ENCODE measurements around the gene LRRC36.

Gene LRRC36

DNA sequence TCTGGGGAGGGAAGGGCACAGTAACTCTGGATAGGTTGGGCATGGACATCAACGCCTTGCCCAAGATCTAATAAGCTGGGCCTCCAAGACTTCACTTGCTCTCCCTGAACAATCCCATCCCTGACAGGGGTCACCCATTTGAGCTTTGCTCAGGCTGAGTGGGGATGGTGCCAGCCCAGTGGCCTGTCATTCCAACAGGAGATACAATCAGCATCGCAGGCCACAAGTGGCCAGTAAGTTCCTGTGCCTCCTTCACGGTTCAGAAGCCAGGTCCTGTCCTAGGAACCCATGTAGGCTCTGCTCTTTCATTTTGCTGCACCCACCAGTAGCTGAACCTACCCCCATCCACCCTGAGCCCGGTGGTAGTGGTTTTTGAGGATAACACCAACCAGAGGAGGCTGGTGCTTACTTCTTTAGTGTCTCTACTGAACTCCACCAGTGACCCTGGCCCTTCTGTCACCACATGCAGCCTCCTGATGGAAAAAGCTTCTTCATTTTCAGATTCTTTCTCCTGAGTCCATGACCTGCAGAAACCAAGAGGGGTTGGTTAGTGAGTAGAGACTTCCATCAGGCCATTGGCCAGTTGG lies 32.4 kb upstream of the LRRC36 start:
- DNase-seq, result no peak

DNA sequence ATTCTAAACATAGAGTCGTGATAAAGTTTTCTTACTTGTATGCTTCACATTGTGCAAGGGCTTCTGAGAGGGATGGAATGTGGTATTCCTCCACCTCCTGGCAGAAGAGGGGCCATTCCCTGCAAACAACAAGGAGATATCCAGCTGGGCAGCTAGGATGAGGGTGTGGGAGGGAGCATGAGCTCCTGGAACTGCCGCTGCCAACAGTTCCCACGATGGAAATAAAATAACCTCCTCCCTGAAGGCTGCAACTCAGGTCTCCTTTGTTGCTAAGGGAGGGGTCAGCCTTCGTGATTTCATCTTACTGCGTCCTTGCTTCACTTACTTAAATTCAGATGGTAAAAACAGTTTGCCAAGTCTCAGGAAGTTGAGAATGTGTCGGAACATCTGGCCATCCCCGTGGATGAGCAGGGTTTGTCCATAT lies 31.7 kb upstream of the LRRC36 start:
- DNase-seq, result no peak

DNA sequence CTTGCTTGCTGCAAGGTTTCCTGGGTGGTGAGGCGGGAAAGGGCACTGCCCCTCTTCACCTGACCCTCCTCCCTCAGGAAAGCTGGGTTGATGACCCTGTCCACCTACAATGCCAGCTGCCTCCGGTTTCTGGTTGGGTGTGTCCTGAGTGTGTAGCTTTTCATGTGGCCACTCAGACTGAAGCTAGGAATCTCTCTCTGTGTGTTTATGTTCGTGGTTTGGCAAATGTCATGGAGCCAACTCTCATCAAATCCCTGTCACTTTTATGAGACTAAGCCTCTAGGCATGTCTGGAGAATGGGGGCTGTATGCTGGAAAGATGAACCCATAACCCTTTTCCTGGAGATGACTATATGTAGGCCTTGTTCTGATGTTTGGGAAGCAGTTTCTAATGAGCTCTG lies 30.2 kb upstream of the LRRC36 start:
- DNase-seq, result no peak

DNA sequence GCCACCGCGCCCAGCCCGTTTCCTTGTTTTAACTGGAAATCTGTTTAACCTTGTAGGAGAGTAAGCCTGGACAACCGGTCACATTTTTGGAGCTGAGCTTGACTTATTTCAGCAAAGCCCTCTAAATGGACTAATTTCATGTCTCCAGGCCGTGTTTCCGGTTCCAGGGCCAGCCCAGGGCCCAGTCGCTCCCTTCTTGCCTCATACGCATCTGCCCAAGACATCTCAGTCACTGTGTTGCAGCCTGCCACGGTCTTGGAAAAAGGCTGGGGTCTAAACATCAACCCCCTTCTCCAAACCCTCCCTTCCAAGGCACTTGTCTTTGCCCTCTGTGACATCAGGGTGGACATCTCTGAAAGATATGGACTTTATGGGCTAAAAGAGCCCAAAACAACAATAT lies 28.3 kb upstream of the LRRC36 start:
- no peak for DNase-seq

DNA sequence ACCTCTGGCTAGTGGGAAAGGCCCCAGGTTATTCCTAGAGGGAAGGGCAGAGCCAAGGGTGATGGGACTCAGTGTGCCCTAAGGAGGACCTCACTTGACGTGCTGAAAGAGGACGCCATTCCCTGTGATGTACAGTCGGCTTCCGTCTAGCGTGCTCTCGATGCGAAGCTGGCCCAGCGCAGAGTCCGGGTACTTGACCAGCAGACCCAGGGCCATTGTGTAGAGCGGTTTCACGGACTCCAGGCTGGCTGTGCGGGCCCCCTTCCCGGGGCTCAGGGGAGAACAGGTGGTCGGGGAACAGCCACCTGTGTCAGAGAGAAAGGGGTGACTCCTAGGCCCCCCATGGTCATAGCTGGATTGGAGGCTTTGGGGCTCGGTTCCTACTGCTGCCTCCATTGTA lies 27.3 kb upstream of the LRRC36 start:
- no peak for DNase-seq

DNA sequence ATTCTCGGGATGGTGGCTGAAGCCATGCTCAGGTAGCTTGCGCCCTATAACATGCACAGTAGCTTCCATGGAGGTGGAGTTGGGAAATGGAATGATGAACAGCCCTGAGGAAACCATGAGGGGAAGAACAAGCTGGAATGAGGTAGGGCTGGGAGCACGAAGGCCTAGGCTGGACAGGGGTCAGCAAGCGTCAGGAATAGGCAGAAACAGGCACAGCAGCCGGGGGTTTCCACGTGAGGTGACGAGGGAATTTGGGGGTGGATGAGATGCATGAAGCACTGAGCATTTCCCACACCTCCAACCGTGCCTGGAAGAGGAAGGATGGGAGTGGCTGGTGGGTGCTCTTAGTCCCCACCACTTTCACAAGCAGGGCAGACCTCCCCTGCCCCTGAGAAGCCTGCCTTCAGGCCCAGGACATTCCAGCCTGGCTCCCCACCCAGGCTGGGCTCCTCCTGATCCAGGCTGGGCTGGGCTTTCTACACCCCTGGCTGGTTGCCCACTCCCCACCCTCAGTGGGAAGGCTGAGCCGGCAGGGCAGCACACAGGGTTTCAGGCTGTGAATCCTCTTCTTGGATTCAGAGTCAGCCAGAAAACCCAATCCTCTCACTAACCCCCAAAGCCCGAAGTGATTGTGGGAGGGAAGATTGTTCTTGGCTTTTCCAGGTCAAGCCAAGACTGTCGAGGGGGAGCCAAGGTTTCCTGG lies 25.4 kb upstream of the LRRC36 start:
- no peak for DNase-seq

DNA sequence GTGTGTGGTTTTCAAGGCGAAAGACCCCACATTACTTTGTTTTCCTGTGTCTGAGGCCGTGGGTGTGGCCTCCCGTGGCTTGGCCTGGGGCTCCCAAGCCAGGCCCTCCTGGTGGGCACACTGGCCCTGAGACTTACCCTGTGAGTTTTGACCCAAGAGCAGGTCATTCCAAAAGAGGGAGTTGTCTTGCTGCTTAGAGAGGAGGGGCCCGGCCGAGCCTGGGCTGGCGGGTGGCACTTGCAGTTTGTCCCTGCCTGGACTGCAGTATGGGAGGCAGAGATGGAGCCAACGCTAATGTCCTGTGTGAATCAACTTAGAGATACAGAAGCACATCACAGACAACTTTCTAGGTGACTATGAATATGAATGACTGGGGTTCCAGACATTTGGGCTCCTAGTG lies 24.5 kb upstream of the LRRC36 start:
- no peak for DNase-seq

DNA sequence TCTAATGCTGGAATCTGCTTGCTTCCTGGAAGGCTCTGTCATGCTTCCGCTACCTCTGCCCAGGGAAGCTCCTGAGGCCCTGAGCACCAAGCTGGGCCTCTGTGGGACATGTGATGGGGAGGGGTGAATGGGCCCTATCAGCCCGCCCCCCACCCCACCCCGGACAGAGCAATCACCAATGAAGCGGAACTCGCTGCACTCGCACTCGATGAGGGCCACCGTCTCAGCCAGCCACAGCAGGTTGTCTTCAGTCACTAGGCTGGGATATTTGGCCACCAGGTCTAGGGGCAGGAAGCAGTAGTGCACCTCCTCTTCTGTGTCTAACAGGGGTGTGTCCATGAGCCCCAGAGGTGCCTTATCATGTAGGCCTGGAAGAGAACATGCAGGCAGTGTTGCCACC lies 23.6 kb upstream of the LRRC36 start:
- no peak for DNase-seq

DNA sequence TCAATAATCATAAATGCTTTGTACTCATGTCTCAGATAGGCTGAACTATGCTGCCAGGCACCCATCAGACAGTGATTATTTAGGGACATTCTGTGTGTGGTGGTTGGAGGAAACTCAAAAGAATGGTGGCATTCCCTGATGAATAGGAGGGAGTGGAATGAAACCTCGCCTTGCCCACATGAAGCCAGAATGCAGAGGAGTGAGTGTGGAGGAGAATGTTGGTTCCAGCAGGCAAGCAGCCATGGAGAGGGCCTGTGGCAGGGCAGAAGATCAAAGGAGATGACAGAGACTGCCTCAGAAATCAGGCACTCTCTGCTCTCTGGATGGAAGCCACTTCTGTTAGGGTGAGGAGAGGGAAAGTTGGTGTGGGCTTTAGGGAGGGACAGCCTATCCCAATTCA lies 22.6 kb upstream of the LRRC36 start:
- no peak for DNase-seq

DNA sequence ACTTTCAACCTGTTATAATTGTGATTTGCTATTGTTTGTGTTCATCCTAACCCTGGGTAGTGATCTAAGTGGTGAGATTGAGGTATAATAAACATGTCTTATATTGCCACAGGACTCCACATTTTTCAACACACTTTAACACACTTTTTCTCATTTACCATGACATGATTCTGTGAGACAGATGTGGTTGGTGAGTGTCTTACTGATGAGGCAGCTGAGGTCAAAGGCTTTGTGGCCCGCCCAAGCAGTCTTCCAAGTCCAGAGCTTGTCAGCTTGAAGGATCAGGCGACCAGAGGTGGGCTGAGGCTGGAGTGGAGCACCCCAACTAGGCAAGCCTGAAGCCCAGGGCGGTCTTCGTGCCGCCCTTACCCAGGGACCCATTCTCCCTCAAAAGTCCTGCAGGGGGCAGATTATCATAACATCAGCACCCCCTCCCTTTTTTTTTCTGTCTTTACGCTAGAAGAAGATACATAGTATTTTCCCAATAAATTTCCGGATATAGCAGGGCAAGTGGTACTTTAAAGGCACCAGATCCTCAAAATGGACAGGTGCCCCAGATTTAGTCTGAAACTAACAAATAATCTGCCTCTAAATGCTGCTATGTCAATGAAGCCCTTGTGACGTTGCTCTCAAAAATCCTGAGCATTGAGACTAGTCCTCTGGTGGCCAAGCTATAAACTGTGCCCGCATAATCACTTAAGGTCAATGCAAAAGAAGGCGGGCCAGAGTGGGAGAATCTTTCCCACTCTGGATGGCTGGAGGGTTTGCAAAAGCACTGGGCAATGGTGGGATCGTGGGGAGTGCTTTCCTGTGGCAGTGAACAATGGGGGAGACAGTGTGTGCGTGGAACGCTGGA lies 21.2 kb upstream of the LRRC36 start:
- no peak for DNase-seq

DNA sequence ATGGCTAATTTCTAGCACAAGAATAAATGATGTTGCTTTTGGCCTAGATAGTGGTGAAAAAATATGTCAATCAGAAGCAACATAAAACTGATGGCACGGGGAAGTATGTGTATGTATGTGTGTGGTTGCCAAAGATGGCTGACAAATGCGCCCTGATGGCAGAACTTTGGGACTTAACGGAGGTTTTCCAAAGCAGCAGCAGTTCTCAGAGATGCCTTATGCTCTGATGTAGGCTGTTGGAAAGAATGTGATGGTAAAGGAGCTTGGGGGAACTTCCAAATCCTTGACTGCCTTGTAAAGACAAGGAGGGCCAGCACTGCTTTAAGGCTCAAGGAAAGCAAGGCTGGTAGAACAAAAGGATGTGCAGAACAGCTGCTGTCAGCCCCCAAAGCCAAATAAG lies 16.1 kb upstream of the LRRC36 start:
- DNase-seq, result no peak

DNA sequence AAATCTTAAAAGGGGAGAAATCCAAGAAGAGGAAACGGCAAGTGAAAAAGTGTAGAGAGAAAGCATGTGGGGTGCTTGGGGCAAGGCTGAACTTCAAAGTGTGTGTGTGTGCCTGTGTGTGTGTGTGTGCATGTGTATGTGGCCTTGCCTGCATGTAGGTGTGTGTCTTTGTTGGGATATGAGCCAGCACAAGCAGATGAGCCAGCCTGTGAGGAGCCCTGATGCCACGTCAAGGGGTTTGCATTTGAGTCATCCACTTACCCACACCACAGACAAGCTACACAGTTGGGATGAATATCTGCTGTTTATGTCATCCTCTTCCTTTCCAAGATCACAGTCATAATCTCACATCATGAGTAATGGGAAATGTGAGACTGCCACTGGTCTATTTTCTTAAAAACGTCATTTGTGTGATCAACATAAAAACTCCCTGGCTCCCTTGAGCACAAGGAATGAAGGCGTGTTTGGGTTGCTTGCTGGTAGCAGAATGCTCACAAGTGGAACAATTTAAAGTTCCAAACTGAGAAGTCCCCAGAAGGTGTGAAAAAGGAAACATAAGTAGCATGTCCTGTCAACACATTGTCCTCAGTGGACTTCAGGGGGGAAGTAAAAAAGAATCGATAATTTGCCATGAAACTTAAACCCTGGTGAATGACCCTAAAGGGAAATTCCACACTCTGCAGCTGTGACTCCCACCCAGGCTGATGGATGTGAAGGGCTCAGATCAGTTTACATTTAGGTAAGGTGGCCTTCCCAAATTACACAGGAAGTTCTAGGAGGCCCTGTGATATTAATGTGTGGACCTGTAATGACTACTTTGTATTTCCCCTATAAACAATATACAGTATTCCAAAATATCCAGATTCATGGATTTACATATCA lies 14.8 kb upstream of the LRRC36 start:
- no peak for DNase-seq

DNA sequence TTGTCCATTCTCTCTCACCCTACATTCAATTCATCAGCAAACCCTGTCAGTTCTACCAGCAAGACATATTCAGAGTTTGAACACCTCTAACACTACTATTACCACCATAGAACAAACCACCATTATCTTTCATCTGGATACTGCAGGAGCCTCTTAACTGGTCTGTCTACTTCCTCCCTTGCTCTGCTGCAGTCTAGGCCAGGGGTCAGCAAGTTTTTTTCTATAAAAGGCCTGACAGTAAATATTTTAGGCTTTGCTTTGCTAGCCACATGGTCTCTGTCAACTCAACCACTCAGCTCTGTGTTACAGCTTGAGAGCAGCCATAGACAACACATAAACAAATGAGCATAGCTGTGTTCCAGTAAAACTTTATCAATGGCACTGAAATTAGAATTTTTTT lies 13.9 kb upstream of the LRRC36 start:
- no peak for DNase-seq

DNA sequence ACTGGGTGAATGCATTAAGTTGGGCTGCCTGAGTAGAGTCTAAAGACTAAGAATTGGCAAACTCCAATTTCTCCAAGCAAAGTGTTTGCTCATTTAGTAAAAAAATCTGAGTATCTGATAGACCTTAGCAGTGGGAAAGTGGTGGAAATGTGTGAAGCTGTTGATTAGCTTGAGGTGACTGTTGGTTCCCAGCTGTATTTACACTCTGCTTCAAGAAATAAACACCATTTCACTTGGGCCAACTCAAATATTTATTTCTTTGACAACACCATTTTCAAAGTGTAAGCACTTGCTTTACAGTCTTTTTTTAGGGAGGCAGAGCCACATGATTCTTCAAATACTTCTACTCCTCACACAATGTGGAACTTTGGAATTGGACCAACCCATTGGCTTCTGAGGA lies 8.8 kb upstream of the LRRC36 start:
- DNase-seq, result no peak

DNA sequence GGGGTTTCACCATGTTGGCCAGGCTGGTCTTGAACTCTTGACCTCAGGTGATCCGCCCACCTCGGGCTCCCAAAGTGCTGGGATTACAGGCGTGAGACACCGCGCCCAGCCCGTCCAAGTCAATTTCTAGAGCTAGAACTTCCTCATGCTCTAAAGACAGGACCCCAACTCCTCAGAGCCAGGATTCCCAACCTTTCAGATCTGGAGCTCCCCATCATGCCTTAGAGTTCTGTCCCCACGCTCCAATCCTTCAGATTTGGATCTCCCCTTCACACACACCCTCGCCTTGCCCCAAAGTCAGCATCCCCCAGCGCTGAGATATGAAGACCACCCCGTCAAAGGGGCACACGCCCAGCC lies 522 bp upstream of the LRRC36 start:
- no peak for DNase-seq

DNA sequence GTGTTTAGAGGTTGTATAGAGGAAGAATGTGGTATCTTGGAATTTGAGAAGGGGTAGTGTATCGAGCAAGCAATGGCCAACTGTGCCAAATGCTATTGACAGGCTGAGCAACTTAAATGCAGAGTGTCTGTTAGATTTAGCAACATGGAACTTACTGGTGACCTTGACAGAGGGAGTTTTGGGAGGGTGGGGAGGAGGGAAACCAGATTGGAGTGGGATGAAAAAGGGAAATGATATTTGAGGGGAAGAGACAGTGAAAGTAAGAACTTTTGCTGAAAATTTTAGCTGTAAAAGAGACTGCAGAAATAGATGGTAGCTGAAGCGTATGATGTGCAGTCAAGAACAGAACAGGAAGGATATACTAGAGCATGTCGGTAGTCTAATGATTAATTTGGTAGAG lies 1.1 kb downstream of the LRRC36 start:
- DNase-seq, result no peak

DNA sequence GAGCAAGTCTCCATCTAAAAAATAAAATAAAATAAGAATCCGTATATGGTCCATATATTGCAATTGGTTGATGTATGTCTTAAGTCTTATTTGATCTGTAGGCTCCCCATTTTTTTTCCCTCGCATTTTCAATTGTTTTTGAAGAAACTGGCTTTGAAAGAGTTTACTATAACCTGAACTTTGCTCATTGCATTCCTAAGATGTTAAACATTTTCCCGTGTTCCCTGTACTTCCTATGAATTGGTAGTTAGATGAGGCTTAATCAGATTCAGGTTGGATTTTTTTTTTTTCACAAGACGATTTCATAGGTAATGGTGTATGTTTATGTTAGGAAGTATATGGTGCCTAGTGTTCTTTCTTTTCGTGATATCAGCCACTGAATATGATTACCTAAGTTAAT lies 3.3 kb downstream of the LRRC36 start:
- DNase-seq, result no peak

DNA sequence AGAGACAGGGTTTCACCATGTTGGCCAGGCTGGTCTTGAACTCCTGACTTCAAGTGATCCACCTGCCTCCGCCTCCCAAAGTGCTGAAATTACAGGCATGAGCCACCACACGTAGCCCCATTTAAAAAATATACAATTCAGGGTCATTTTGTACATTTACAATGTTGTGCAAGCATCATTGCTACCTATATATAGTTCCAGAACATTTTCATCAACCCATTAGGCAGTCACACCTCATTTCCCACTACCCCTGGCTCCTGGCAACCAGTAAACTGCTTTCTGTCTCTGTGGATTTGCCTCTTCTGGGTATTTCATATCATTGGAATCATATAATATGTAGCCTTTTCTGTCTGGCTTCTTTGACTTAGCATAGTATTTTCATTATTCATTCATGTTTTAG lies 6.7 kb downstream of the LRRC36 start:
- DNase-seq, result no peak

DNA sequence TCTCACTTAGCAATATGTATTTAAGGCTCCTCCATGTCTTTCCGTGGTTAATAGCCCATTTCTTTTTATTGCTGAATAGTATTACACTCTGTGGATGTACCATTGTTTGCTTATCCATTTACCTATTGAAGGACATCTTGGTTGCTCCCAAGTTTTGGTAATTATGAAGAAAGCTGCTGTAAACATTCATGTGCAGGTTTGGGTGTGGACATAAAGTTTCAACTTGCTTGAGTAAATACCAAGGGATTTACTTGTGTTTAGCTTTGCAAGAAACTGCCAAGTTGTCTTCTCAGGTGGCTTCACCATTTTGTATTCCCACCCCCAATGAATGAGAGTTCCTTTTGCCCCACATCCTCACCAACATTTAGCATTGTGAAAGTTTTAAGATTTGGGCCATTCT lies 9.5 kb downstream of the LRRC36 start:
- DNase-seq, result no peak

DNA sequence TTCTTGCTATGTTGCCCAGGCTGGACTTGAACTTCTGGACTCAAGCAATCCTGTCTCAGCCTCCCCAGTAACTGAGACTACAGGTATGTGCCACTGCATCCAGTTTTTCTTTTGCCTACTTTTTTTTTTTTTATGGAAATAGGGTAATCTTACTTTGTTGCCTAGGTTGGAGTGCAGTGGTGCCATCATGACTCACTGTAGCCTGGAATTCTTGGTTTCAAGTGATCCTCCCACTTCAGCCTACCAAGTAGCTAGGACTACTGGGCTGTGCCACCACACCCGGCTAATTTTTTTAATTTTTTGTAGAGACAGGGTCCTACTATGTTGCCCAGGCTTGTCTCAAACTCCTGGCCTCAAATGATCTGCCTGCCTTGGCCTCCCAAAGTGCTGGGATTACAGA lies 10.0 kb downstream of the LRRC36 start:
- DNase-seq, result no peak

DNA sequence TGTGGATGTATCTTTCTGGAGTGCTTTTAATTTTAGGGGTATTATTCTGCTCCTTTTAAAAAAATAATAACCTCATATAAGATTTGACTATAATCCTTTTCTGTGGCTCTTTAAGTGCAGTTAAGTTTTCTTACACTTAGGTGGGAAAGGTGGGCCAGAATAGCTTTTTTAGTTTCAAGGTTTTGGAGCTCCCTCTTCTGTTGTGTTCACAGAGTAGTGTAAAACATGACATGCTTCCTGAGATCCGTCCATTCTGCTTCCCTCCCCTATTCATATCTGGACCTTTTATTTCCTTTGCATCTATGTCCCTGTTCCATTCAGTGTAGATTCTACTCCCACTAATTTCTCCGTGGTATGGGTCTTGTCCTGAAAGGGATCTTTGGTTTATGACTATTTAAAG lies 12.8 kb downstream of the LRRC36 start:
- no peak for DNase-seq

DNA sequence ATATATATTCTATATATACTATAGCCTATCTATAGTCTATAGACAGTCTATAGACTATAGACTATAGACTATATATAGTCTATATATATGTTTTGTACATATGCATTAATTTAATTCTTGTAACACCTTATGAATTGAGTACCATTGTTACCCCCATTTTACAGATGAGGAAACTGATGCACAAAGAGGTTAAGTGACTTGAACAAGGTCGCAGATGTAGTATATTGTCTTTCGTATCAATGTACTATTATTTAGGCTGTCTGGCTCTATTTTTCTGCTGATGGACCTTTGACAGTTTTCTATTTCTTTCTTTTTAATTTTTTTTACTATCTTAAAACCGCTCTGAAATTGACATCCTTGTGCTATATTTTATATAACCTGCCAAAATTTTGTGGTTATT lies 14.6 kb downstream of the LRRC36 start:
- DNase-seq, result no peak

DNA sequence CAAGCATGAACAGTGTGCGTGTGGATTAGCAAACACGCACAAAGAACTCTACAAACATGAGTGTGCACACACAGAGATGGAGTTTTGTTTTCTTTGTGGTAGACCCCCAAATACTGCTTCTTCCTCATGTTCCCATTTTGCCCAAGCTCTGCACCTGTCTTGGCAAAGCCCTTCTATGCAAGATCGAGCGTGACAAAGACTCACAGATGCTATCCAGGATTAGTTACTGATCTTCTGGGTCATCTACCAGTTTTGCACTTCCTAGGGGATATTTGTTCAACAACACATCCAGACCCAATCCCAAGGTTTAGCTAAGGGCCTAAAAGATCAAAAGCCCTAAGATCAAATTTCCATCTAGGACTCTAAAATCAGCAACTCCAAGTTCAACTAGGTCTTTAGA lies 16.0 kb downstream of the LRRC36 start:
- no peak for DNase-seq

All from GF-D8 (cell line).